ENCODE results near the gene CUL4A. TPM values are rescaled to one million over a fixed set of nuclear protein-coding genes. Genes with fewer than 3 reads are reported as not detected.

The CUL4A gene
- total and polyA plus RNA-seq, 2 donors (not counting 1 experiment from before 2014, with no cell fraction given): 37.5 to 80.4 TPM

- Mint-ChIP-seq H3K4me1 (no peaks in the 10 kb centered on the region), H3K27me3 (no peaks in the 10 kb centered on the region), H3K9me3 (ENCODE audit: insufficient read depth) (no peaks in the 10 kb centered on the region), H3K4me3 (no peak overlapping the region), H3K27ac (no peak overlapping the region)
- no peaks in the 10 kb centered on the region for H4K20me1 ChIP-seq (ENCODE audit: control insufficient read depth, insufficient read depth, low read length, poor library complexity, severe bottlenecking)
- no peak overlapping the region for H3K27ac ChIP-seq (ENCODE audit: low read length in 2 of 2)
- H3K79me2 ChIP-seq (ENCODE audit: control insufficient read depth, insufficient read depth, low read length): no peaks in the 10 kb centered on the region
- POLR2A ChIA-PET: no interaction called here
- no peak overlapping the region for H2AFZ ChIP-seq (ENCODE audit: insufficient read depth, low read depth, low read length, poor library complexity, severe bottlenecking)
- CTCF ChIA-PET: no interaction called here
- no peaks in the 10 kb centered on the region for H3K4me1 ChIP-seq (ENCODE audit: control insufficient read depth in 2 of 2, insufficient read depth in 2 of 2, low read length in 2 of 2)
- TF ChIP-seq CTCF (IDR thresholded peaks at IDR 0.05): no peak
- TF ChIP-seq EZH2 (IDR thresholded peaks at IDR 0.05; ENCODE audit: borderline replicate concordance, insufficient read depth, low read depth, low read length, poor library complexity, severe bottlenecking): no peak
- no peak overlapping the region for H3K4me2 ChIP-seq (replicated peaks; ENCODE audit: low read depth, low read length, poor library complexity, severe bottlenecking)
- DNase-seq: no peak
- H3K9ac ChIP-seq (ENCODE audit: low read length): no peak overlapping the region
- no peak overlapping the region for H3K4me3 ChIP-seq (ENCODE audit: control extremely low read depth in 1 of 5, extremely low read depth in 1 of 5, insufficient read depth in 1 of 5, low read depth in 2 of 5, low read length in 4 of 5)
- WGBS (ENCODE audit: insufficient coverage): 91% methylated on average over 11 of the region's 14 CpGs
- no peak for ATAC-seq (ENCODE audit: low read depth)
- intact Hi-C loops (cut with micrococcal nuclease): no loop called here
- H3K36me3 ChIP-seq (replicated peaks in 1 of 2; ENCODE audit: control extremely low read depth in 1 of 2, control insufficient read depth in 1 of 2, extremely low read depth in 1 of 2, insufficient read depth in 2 of 2, low read length in 1 of 2): peaks cover 0 to 58% of the 10 kb centered on the region in 2 experiments
- H3K9me3 ChIP-seq (ENCODE audit: control extremely low read depth in 1 of 3, control insufficient read depth in 2 of 3, insufficient read depth in 1 of 3, low read length in 2 of 3): no peaks in the 10 kb centered on the region
- H3K27me3 ChIP-seq (replicated peaks in 1 of 4; ENCODE audit: control extremely low read depth in 1 of 4, control insufficient read depth in 3 of 4, insufficient read depth in 4 of 4, low read length in 3 of 4): no peaks in the 10 kb centered on the region
These were observed 22.1 kb downstream of the CUL4A start for GRCh38 chr13:113231306-113232207.
